Forelimb muscle (tissue), 1 donor: ENCODE measurements around the gene AGK. TPM values are rescaled to one million over a fixed set of nuclear protein-coding genes. Genes with fewer than 3 reads are reported as not detected.

ENCODE experiments used
- DNase-seq: peaks from one replicate; pipeline ENCODE4 v3.0.0-alpha.2; 2013; ENCODE audit warnings: low read depth
- polyA plus RNA-seq: library from polyadenylated mRNA; unstranded; fragments of 120-200 nt; gene quantifications from one replicate; pipeline ENCODE4 v1.2.1, GENCODE V29; 2013; ENCODE audit not compliant: insufficient read length

AGK gene
- polyA plus RNA-seq, 1 donor = 18.4 TPM

- DNase-seq = no peak
These were observed 151.7 kb downstream of the AGK start for GRCh38 chr7:141702892-141703291.

GRCh38 chr7:141704112-141704511 is 152.9 kb downstream of the AGK start:
- DNase-seq = no peak

DNA sequence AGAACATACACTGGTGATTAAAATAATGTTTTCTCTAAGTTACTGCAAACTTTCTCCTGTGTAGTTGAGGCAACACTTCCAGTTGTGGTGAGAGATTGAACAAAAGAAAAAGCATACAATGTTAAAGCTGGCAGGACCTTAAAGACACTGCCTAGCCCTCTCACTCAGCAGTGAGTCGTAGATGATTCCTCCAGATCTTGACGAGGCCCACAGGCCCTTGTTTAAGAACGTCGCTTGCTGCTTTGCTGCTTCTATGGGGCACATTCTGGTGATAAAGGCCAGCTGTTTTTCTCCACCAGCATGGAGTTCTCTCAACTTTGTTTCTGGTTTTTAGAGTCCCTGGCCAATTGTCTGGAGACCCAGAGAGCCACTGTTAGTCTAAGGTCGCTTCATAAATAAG is 153.5 kb downstream of the AGK start:
- no peak for DNase-seq

Other genes with a start within 250 kb of the AGK start
- 7.7 TPM for gene DENND11, start 150.8 kb downstream of the AGK start, polyA plus RNA-seq
- 0.09 TPM for gene WEE2, start 156.9 kb downstream of the AGK start, polyA plus RNA-seq
- gene SSBP1, start 186.9 kb downstream of the AGK start, polyA plus RNA-seq = 87.4 TPM
- 0.38 TPM for gene TAS2R3, start 212.7 kb downstream of the AGK start, polyA plus RNA-seq
- gene TAS2R4, start 225.3 kb downstream of the AGK start, polyA plus RNA-seq = 1.3 TPM
- gene TAS2R5, start 238.8 kb downstream of the AGK start, polyA plus RNA-seq = 2.4 TPM